GM12878 (cell line): Measurements from ENCODE around the gene PACS1. TPM values are rescaled to one million over a fixed set of nuclear protein-coding genes. Genes with fewer than 3 reads are reported as not detected.

Source experiments
- ATF7 ChIP-seq: fragments of 450-650 bp; IDR thresholded peaks from 2 replicates; pipeline ENCODE4 v1.6.1; 2016; ENCODE audit warnings: low read depth, mild to moderate bottlenecking
- CBX3 ChIP-seq: fragments of 200-600 bp; sonication (generic); IDR thresholded peaks from 2 replicates; pipeline ENCODE4 v1.6.1; 2016; ENCODE audit warnings: low read depth, borderline replicate concordance
- CHD1 ChIP-seq: IDR thresholded peaks from 2 replicates; pipeline ENCODE4 v1.6.1; 2012; ENCODE audit warnings: low read depth, low read length, improper control_type of control experiment
- CHD2 ChIP-seq: IDR thresholded peaks from 2 replicates; pipeline ENCODE4 v1.6.1; 2011; ENCODE audit warnings: low read depth, low read length, improper control_type of control experiment, borderline replicate concordance
- CREM ChIP-seq: IDR thresholded peaks from 2 replicates; pipeline ENCODE4 v1.6.1; 2014; ENCODE audit warnings: antibody characterized with exemption, low read depth
- EGR1 ChIP-seq, 2 experiments: IDR thresholded peaks; 1 replicate in 1 of 2; 2 replicates in 1 of 2; pipeline ENCODE4 v1.6.1; 2011 to 2012; ENCODE audit warnings: low read depth in 2 of 2, low read length in 2 of 2, borderline replicate concordance in 1 of 2, mild to moderate bottlenecking in 1 of 2, moderate library complexity in 1 of 2
- GATAD2B ChIP-seq: fragments of 450-650 bp; conservative IDR thresholded peaks from 2 replicates; pipeline ENCODE4 v1.6.1; 2017; ENCODE audit warnings: low read depth, mild to moderate bottlenecking, moderate library complexity
- HCFC1 ChIP-seq: fragments of 150-350 bp; IDR thresholded peaks from 2 replicates; pipeline ENCODE4 v1.6.1; 2014; ENCODE audit warnings: low read length
- HDAC6 ChIP-seq: fragments of 200-600 bp; sonication (generic); IDR thresholded peaks from one replicate; pipeline ENCODE4 v1.8.0; 2017; ENCODE audit warnings: antibody characterized with exemption; ENCODE audit not compliant: unreplicated experiment
- IKZF1 ChIP-seq: fragments of 450-650 bp; conservative IDR thresholded peaks from 2 replicates; pipeline ENCODE4 v1.6.1; 2017; ENCODE audit warnings: antibody characterized with exemption, mild to moderate bottlenecking
- JUND ChIP-seq: IDR thresholded peaks from 2 replicates; pipeline ENCODE4 v1.6.1; 2012; ENCODE audit warnings: low read depth, mild to moderate bottlenecking, low read length, improper control_type of control experiment, moderate library complexity
- KLF5 ChIP-seq: fragments of 450-650 bp; IDR thresholded peaks from 2 replicates; pipeline ENCODE4 v1.6.1; 2014; ENCODE audit warnings: mild to moderate bottlenecking; ENCODE audit not compliant: partially characterized antibody
- NFYA ChIP-seq: IDR thresholded peaks from 2 replicates; pipeline ENCODE4 v1.6.1; 2011; ENCODE audit warnings: low read depth, mild to moderate bottlenecking, low read length, improper control_type of control experiment, borderline replicate concordance
- NR2C1 ChIP-seq: fragments of 450-650 bp; IDR thresholded peaks from 2 replicates; pipeline ENCODE4 v1.6.1; 2017; ENCODE audit warnings: antibody characterized with exemption, mild to moderate bottlenecking, moderate library complexity
- NRF1 ChIP-seq: conservative IDR thresholded peaks from 2 replicates; pipeline ENCODE4 v1.6.1; 2011; ENCODE audit warnings: mild to moderate bottlenecking, low read depth, low read length, improper control_type of control experiment
- PAX8 ChIP-seq: fragments of 450-650 bp; IDR thresholded peaks from 2 replicates; pipeline ENCODE4 v1.6.1; 2017; ENCODE audit warnings: mild to moderate bottlenecking, moderate library complexity
- POLR2AphosphoS2 ChIP-seq: IDR thresholded peaks from 2 replicates; pipeline ENCODE4 v1.6.1; 2011; ENCODE audit warnings: low read depth, mild to moderate bottlenecking, low read length, improper control_type of control experiment, moderate library complexity
- RFX5 ChIP-seq: IDR thresholded peaks from 2 replicates; pipeline ENCODE4 v1.6.1; 2011; ENCODE audit warnings: low read depth, low read length, improper control_type of control experiment
- SPI1 ChIP-seq: IDR thresholded peaks from 2 replicates; pipeline ENCODE4 v1.6.1; 2011; ENCODE audit warnings: low read depth, mild to moderate bottlenecking, low read length, moderate library complexity, borderline replicate concordance; ENCODE audit not compliant: insufficient read depth
- STAT1 ChIP-seq: fragments of 450-650 bp; conservative IDR thresholded peaks from 2 replicates; pipeline ENCODE4 v1.6.1; 2014; ENCODE audit warnings: antibody characterized with exemption, mild to moderate bottlenecking
- SUPT20H ChIP-seq: IDR thresholded peaks from 2 replicates; pipeline ENCODE4 v1.6.1; 2011; ENCODE audit warnings: low read depth, mild to moderate bottlenecking, low read length, moderate library complexity, borderline replicate concordance; ENCODE audit not compliant: control insufficient read depth
- ZBED1 ChIP-seq: IDR thresholded peaks from 2 replicates; pipeline ENCODE4 v1.6.1; 2016; ENCODE audit warnings: borderline replicate concordance
- ZNF24 ChIP-seq: fragments of 450-650 bp; IDR thresholded peaks from 2 replicates; pipeline ENCODE4 v1.6.1; 2017; ENCODE audit warnings: antibody characterized with exemption, mild to moderate bottlenecking
- polyA plus RNA-seq, 11 experiments: library from polyadenylated mRNA; depleted of rRNA in 4 of 11; unstranded in 6 of 11; stranded (reverse) in 5 of 11; fragments of >200 nt; fragmentation: Nextera tagmentation in 4 of 11; fragmentation: Illumina TruSeq in 1 of 11; extraction: Ambion mirVana in 4 of 11; extraction: Trizol in 1 of 11; gene quantifications; 1 replicate in 1 of 11; 2 replicates in 10 of 11; pipeline versions ENCODE4 v1.2.1 to v1.2.3, GENCODE V29; 2011 to 2016; ENCODE audit warnings: inconsistent platforms in 2 of 11, missing spikeins in 2 of 11, low read depth in 1 of 11
- total RNA-seq, 4 experiments: library from RNA; depleted of rRNA in 3 of 4; stranded (reverse); fragments of >200 nt in 3 of 4; fragmentation: Illumina TruSeq in 1 of 4; extraction: Trizol in 1 of 4; gene quantifications; 2 replicates each; pipeline versions ENCODE4 v1.2.1 to v1.2.3, GENCODE V29; 2013 to 2021
- TF ChIP-seq, protein P1 (sequence below): fragments of 450-650 bp; formaldehyde crosslinking; IDR thresholded peaks from 2 replicates; pipeline ENCODE4 v1.4.0; 2020; ENCODE audit warnings: mild to moderate bottlenecking, moderate library complexity
- TF ChIP-seq, protein P2 (sequence below): fragments of 450-650 bp; IDR thresholded peaks from 2 replicates; pipeline ENCODE4 v1.6.1; 2016; ENCODE audit warnings: mild to moderate bottlenecking
- TF ChIP-seq, protein P3 (sequence below): fragments of 450-650 bp; IDR thresholded peaks from 2 replicates; pipeline ENCODE4 v1.6.1; 2017; ENCODE audit warnings: low read depth, mild to moderate bottlenecking, moderate library complexity

The PACS1 gene
- total and polyA plus RNA-seq, 10 of the 15 experiments (the other 5 are each of a cell fraction or from before 2014, with no cell fraction given): 1.1 to 74.3 (median 17.9) TPM

DNA sequence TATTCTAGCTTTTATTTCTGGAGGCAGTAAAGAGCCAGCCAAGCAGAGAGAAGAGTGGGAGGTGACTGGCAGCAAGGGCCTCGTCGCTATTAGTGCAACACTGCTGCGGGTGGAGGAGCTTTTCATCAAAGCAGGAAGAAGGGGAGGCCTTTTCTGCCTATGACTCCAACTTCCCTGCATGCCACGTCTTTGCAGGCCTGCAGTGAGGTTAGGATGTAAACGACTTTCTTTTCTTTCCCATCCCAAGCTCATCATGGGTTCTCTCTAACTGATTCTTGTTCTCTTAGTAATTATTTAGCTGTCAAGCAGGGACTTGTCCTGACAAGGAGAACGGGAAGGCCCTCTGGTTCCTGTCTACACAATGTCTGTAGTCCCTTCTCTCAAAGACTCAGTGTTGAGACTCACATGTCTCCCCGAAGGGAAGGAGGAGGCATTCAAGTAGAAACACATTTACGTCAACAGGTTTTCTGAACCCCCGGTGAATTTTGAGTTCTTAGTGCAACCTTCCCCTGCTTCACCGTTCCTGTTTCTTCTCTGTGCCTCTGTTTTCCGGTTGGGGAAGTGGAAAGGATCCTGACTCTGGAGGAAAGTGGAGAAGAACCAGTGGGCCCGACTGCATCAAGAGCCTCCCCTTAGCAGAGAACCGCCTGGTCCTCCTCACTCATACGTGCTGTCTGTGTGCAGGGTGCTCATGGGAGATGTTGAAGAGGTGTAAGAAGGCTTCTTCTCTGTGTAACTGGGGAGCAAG is 56.9 kb downstream of the PACS1 start (continued):
- TF ChIP-seq SPI1 (peak; percentile 42; the same call in 1 of the 2 replicates), ATF7 (peak; percentile 48; the same call in 1 of the 2 replicates), NR2C1 (no peak), CBX3 (no peak), NFYA (no peak), PAX8 (no peak), HDAC6 (no peak), RFX5 (no peak), IKZF1 (peak; percentile 79), GATAD2B (no peak; the same call in 1 of the 2 replicates), EGR1 (IDR thresholded peaks at IDR 0.05; ENCODE audit: borderline replicate concordance in 1 of 2, low read depth in 2 of 2, low read length in 2 of 2) (peak in 1 of 2 experiments; percentile 57; a peak in 1 of 3 replicates), KLF5 (no peak), JUND (no peak), POLR2AphosphoS2 (no peak), NRF1 (no peak), CHD2 (no peak), SUPT20H (no peak), CREM (peak; percentile 31; the same call in 1 of the 2 replicates), ZNF24 (no peak), HCFC1 (no peak), STAT1 (no peak), ZBED1 (no peak; the same call in 1 of the 2 replicates), CHD1 (peak; percentile 63; the same call in 1 of the 2 replicates)
- TF ChIP-seq, protein P1, sequence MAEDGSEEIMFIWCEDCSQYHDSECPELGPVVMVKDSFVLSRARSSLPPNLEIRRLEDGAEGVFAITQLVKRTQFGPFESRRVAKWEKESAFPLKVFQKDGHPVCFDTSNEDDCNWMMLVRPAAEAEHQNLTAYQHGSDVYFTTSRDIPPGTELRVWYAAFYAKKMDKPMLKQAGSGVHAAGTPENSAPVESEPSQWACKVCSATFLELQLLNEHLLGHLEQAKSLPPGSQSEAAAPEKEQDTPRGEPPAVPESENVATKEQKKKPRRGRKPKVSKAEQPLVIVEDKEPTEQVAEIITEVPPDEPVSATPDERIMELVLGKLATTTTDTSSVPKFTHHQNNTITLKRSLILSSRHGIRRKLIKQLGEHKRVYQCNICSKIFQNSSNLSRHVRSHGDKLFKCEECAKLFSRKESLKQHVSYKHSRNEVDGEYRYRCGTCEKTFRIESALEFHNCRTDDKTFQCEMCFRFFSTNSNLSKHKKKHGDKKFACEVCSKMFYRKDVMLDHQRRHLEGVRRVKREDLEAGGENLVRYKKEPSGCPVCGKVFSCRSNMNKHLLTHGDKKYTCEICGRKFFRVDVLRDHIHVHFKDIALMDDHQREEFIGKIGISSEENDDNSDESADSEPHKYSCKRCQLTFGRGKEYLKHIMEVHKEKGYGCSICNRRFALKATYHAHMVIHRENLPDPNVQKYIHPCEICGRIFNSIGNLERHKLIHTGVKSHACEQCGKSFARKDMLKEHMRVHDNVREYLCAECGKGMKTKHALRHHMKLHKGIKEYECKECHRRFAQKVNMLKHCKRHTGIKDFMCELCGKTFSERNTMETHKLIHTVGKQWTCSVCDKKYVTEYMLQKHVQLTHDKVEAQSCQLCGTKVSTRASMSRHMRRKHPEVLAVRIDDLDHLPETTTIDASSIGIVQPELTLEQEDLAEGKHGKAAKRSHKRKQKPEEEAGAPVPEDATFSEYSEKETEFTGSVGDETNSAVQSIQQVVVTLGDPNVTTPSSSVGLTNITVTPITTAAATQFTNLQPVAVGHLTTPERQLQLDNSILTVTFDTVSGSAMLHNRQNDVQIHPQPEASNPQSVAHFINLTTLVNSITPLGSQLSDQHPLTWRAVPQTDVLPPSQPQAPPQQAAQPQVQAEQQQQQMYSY (CRISPR knock-in tag): no peak
- TF ChIP-seq, protein P2, sequence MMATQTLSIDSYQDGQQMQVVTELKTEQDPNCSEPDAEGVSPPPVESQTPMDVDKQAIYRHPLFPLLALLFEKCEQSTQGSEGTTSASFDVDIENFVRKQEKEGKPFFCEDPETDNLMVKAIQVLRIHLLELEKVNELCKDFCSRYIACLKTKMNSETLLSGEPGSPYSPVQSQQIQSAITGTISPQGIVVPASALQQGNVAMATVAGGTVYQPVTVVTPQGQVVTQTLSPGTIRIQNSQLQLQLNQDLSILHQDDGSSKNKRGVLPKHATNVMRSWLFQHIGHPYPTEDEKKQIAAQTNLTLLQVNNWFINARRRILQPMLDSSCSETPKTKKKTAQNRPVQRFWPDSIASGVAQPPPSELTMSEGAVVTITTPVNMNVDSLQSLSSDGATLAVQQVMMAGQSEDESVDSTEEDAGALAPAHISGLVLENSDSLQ: peak; percentile 97
- TF ChIP-seq, protein P3, sequence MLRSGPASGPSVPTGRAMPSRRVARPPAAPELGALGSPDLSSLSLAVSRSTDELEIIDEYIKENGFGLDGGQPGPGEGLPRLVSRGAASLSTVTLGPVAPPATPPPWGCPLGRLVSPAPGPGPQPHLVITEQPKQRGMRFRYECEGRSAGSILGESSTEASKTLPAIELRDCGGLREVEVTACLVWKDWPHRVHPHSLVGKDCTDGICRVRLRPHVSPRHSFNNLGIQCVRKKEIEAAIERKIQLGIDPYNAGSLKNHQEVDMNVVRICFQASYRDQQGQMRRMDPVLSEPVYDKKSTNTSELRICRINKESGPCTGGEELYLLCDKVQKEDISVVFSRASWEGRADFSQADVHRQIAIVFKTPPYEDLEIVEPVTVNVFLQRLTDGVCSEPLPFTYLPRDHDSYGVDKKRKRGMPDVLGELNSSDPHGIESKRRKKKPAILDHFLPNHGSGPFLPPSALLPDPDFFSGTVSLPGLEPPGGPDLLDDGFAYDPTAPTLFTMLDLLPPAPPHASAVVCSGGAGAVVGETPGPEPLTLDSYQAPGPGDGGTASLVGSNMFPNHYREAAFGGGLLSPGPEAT: peak; percentile 45; the same call in 1 of the 2 replicates
